ENCODE measurements around the gene ZMAT3.
A peak's percentile ranks its signal among the peaks of the same experiment; 100 is the strongest.

ZMAT3 gene

DNA sequence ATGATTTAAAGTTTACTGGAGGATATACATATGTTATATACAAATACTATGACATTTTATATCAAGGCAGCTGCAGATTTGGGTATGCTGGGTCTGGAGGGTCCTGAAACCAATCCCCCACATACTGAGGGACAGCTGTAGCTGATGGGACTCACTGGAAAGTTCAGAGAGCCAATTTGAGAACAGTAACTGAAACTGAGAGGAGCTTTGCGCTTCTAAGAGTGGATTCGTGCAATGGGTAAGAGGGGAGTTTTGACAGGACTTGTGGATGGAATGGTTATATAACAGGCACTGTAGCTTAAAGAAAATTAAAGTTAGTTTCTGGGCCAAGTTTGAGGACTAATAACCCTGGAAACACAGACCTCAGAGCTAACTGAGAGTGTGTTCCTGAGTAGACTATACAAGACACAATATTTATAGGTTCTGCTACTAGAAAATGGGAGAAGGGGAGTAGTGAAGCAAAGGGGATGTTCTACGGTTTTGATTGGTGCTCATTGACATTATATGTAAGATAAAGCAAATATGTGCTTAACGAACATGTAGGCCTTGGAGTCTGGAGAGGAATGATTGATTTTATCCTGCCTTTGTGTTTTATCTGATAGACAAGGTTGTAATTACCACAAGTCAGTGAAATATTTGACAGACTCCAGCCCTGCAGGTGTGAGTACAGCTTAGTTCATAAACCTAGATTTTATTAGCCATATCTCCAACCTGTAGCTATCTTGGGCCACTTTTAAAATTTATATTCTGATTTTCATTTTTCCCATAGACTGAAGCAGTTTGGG is 4.8 kb upstream of the ZMAT3 start:
- Histone ChIP-seq H3K9ac (ENCODE audit: low read depth, low read length, poor library complexity, severe bottlenecking) (no peak overlapping the region), H3K36me3 (ENCODE audit: insufficient read depth, low read length) (no peaks in the 10 kb centered on the region), H3K79me2 (ENCODE audit: insufficient read depth, low read length) (peaks cover under 1% of the 10 kb centered on the region; the same call in 1 of the 2 replicates), H3K9me2 (replicated peaks; ENCODE audit: low read depth, low read length) (no peaks in the 10 kb centered on the region), H3K9me3 (ENCODE audit: insufficient read depth, low read depth, low read length) (no peaks in the 10 kb centered on the region), H4K20me1 (ENCODE audit: insufficient read depth, low read length, poor library complexity, severe bottlenecking) (no peaks in the 10 kb centered on the region), H3F3A (ENCODE audit: low read depth) (no peaks in the 10 kb centered on the region), H3K4me1 (ENCODE audit: insufficient read depth, low read length, poor library complexity, severe bottlenecking) (peaks cover 12% of the 10 kb centered on the region), H2AFZ (ENCODE audit: low read length) (peak overlapping the region; percentile 56; the same call in 1 of the 2 replicates), H3K4me3 (ENCODE audit: low read length, poor library complexity, severe bottlenecking) (no peak overlapping the region), H3K4me2 (ENCODE audit: low read depth, low read length, poor library complexity, severe bottlenecking) (no peak overlapping the region), H3K27me3 (ENCODE audit: insufficient read depth, low read length, poor library complexity, severe bottlenecking) (no peaks in the 10 kb centered on the region)
- TF ChIP-seq, protein P1, sequence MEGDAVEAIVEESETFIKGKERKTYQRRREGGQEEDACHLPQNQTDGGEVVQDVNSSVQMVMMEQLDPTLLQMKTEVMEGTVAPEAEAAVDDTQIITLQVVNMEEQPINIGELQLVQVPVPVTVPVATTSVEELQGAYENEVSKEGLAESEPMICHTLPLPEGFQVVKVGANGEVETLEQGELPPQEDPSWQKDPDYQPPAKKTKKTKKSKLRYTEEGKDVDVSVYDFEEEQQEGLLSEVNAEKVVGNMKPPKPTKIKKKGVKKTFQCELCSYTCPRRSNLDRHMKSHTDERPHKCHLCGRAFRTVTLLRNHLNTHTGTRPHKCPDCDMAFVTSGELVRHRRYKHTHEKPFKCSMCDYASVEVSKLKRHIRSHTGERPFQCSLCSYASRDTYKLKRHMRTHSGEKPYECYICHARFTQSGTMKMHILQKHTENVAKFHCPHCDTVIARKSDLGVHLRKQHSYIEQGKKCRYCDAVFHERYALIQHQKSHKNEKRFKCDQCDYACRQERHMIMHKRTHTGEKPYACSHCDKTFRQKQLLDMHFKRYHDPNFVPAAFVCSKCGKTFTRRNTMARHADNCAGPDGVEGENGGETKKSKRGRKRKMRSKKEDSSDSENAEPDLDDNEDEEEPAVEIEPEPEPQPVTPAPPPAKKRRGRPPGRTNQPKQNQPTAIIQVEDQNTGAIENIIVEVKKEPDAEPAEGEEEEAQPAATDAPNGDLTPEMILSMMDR (conservative IDR thresholded peaks at IDR 0.05; ENCODE audit: low read length): no peak
- TF ChIP-seq EZH2phosphoT487 (IDR thresholded peaks at IDR 0.05; ENCODE audit: borderline replicate concordance): no peak

DNA sequence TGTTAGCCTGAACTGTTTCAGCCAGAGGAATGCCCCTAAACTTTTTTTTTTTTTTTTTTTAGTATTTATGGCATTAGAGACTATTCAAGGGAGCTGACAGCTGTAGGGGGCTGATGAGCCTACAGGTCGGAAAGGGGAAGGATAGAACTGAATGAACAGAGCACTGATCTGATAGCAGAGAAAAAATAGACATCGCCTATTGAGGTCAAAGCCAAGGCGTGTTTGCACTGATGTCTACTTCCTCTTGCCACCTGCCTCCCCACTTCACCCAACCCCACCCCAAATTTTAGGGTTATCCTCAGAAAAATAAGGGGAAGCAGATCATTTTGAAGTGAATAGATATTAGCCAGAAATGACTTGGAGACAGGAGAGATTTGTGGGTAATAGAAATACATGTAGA is 3.0 kb upstream of the ZMAT3 start:
- peak overlapping the region; percentile 70; the same call in 1 of the 2 replicates for H2AFZ ChIP-seq (ENCODE audit: low read length)
- no peaks in the 10 kb centered on the region for H3K27me3 ChIP-seq (ENCODE audit: insufficient read depth, low read length, poor library complexity, severe bottlenecking)
- no peaks in the 10 kb centered on the region for H4K20me1 ChIP-seq (ENCODE audit: insufficient read depth, low read length, poor library complexity, severe bottlenecking)
- H3F3A ChIP-seq (ENCODE audit: low read depth): no peaks in the 10 kb centered on the region
- peaks cover 17% of the 10 kb centered on the region for H3K4me1 ChIP-seq (ENCODE audit: insufficient read depth, low read length, poor library complexity, severe bottlenecking)
- H3K36me3 ChIP-seq (ENCODE audit: insufficient read depth, low read length): no peaks in the 10 kb centered on the region
- no peaks in the 10 kb centered on the region for H3K9me3 ChIP-seq (ENCODE audit: insufficient read depth, low read depth, low read length)
- no peak for TF ChIP-seq EZH2phosphoT487 (IDR thresholded peaks at IDR 0.05; ENCODE audit: borderline replicate concordance)
- TF ChIP-seq, protein P1 (conservative IDR thresholded peaks at IDR 0.05; ENCODE audit: low read length): no peak
- no peak overlapping the region for H3K9ac ChIP-seq (ENCODE audit: low read depth, low read length, poor library complexity, severe bottlenecking)
- H3K9me2 ChIP-seq (replicated peaks; ENCODE audit: low read depth, low read length): no peaks in the 10 kb centered on the region
- H3K4me3 ChIP-seq (ENCODE audit: low read length, poor library complexity, severe bottlenecking): no peak overlapping the region
- H3K4me2 ChIP-seq (ENCODE audit: low read depth, low read length, poor library complexity, severe bottlenecking): no peak overlapping the region
- peaks cover 11% of the 10 kb centered on the region; the same call in 1 of the 2 replicates for H3K79me2 ChIP-seq (ENCODE audit: insufficient read depth, low read length)

DNA sequence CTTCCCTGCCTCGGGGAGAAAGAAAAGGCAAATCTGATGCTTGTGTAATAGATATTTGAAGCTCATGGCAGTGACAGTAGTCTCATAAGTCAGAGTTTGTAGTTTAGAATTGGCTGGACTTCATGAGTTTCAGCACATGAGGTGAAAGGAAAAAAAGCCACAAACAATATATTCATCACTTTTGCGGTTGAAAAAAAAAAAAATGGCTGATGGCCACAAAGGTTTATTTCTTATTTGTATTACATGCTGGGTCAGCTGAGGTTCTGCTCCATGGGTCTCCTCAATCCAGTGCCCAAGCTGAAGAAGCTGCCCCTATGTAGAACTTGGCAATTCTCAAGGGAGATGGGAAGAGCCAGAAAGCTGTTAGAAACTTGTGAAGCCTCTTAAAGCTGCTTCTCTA is 2.2 kb upstream of the ZMAT3 start:
- H3K4me3 ChIP-seq (ENCODE audit: low read length, poor library complexity, severe bottlenecking): no peak overlapping the region
- no peak overlapping the region for H3K4me2 ChIP-seq (ENCODE audit: low read depth, low read length, poor library complexity, severe bottlenecking)
- H2AFZ ChIP-seq (ENCODE audit: low read length): peak overlapping the region; percentile 70
- no peak overlapping the region for H3K9ac ChIP-seq (ENCODE audit: low read depth, low read length, poor library complexity, severe bottlenecking)
- no peaks in the 10 kb centered on the region for H3F3A ChIP-seq (ENCODE audit: low read depth)
- H3K36me3 ChIP-seq (ENCODE audit: insufficient read depth, low read length): no peaks in the 10 kb centered on the region
- H3K4me1 ChIP-seq (ENCODE audit: insufficient read depth, low read length, poor library complexity, severe bottlenecking): peaks cover 25% of the 10 kb centered on the region
- no peaks in the 10 kb centered on the region for H3K27me3 ChIP-seq (ENCODE audit: insufficient read depth, low read length, poor library complexity, severe bottlenecking)
- peaks cover 19% of the 10 kb centered on the region for H3K79me2 ChIP-seq (ENCODE audit: insufficient read depth, low read length)
- no peaks in the 10 kb centered on the region for H3K9me3 ChIP-seq (ENCODE audit: insufficient read depth, low read depth, low read length)
- no peaks in the 10 kb centered on the region for H4K20me1 ChIP-seq (ENCODE audit: insufficient read depth, low read length, poor library complexity, severe bottlenecking)
- TF ChIP-seq, protein P1 (conservative IDR thresholded peaks at IDR 0.05; ENCODE audit: low read length): no peak
- no peak for TF ChIP-seq EZH2phosphoT487 (IDR thresholded peaks at IDR 0.05; ENCODE audit: borderline replicate concordance)
- no peaks in the 10 kb centered on the region for H3K9me2 ChIP-seq (replicated peaks; ENCODE audit: low read depth, low read length)

All from Loucy (cell line).